ENCODE measurements around the gene FNIP1.
"Not testable (repeated sequence)": the region's sequence is repeated elsewhere in the genome, so short reads cannot be mapped to it uniquely, and the experiment has no call there.

FNIP1 gene

GRCh38 chr5:131684051-131684450 is 112.8 kb downstream of the FNIP1 start:
- DNase-seq, result no peak

GRCh38 chr5:131682826-131683225 is 114.0 kb downstream of the FNIP1 start:
- no peak for DNase-seq

GRCh38 chr5:131682175-131682574 is 114.6 kb downstream of the FNIP1 start:
- DNase-seq, result no peak

GRCh38 chr5:131679911-131680310 is 116.9 kb downstream of the FNIP1 start:
- no peak for DNase-seq

- DNase-seq, result not testable (repeated sequence)
Observed at GRCh38 chr5:131678273-131678672, 118.5 kb downstream of the FNIP1 start.

- DNase-seq, result no peak
Observed at GRCh38 chr5:131677115-131677514, 119.7 kb downstream of the FNIP1 start.

- DNase-seq, result no peak
Observed at GRCh38 chr5:131672776-131673175, 124.0 kb downstream of the FNIP1 start.

GRCh38 chr5:131671994-131672655 is 124.7 kb downstream of the FNIP1 start:
- no peak for DNase-seq

- DNase-seq, result peak in 1 of 5 donors; percentile 23
Observed at GRCh38 chr5:131671409-131671808, 125.4 kb downstream of the FNIP1 start.

- no peak for DNase-seq
Observed at GRCh38 chr5:131664929-131665328, 131.9 kb downstream of the FNIP1 start.

GRCh38 chr5:131661933-131662332 is 134.9 kb downstream of the FNIP1 start:
- DNase-seq, result no peak

GRCh38 chr5:131659841-131660240 is 137.0 kb downstream of the FNIP1 start:
- DNase-seq, result no peak

GRCh38 chr5:131659290-131659689 is 137.5 kb downstream of the FNIP1 start:
- DNase-seq, result no peak

GRCh38 chr5:131654776-131655175 is 142.0 kb downstream of the FNIP1 start:
- DNase-seq, result no peak

GRCh38 chr5:131654309-131654708 is 142.5 kb downstream of the FNIP1 start:
- no peak for DNase-seq

GRCh38 chr5:131649161-131649560 is 147.7 kb downstream of the FNIP1 start:
- DNase-seq, result no peak

- no peak for DNase-seq
Observed at GRCh38 chr5:131647048-131647769, 149.6 kb downstream of the FNIP1 start.

GRCh38 chr5:131644822-131645221 is 152.0 kb downstream of the FNIP1 start:
- DNase-seq, result no peak

GRCh38 chr5:131644370-131644769 is 152.4 kb downstream of the FNIP1 start:
- no peak for DNase-seq

- DNase-seq, result no peak
Observed at GRCh38 chr5:131641494-131641893, 155.3 kb downstream of the FNIP1 start.

- DNase-seq, result peak in 1 of 5 donors; percentile 18
Observed at GRCh38 chr5:131640043-131640856, 156.6 kb downstream of the FNIP1 start.

GRCh38 chr5:131639148-131639547 is 157.7 kb downstream of the FNIP1 start:
- no peak for DNase-seq

GRCh38 chr5:131637694-131638093 is 159.1 kb downstream of the FNIP1 start:
- DNase-seq, result no peak
